DMS53 (cell line): ENCODE results near the gene CCDC172.
"Not testable (repeated sequence)": the region's sequence is repeated elsewhere in the genome, so short reads cannot be mapped to it uniquely, and the experiment has no call there.

Source experiments
- DNase-seq: peaks from one replicate; lab custom pipeline; 2025; lab: John Stamatoyannopoulos, UW

CCDC172 gene

GRCh38 chr10:116336866-116337265 is 12.6 kb downstream of the CCDC172 start:
- DNase-seq, result no peak

GRCh38 chr10:116352125-116352524 is 27.9 kb downstream of the CCDC172 start:
- DNase-seq, result no peak

- no peak for DNase-seq
Observed at GRCh38 chr10:116353817-116354216, 29.6 kb downstream of the CCDC172 start.

GRCh38 chr10:116355341-116355740 is 31.1 kb downstream of the CCDC172 start:
- DNase-seq, result no peak

GRCh38 chr10:116356833-116357232 is 32.6 kb downstream of the CCDC172 start:
- no peak for DNase-seq

GRCh38 chr10:116364868-116365267 is 40.6 kb downstream of the CCDC172 start:
- peak; percentile 37 for DNase-seq

GRCh38 chr10:116371737-116372136 is 47.5 kb downstream of the CCDC172 start:
- no peak for DNase-seq

GRCh38 chr10:116382290-116382689 is 58.0 kb downstream of the CCDC172 start:
- DNase-seq, result no peak

GRCh38 chr10:116385311-116385710 is 61.1 kb downstream of the CCDC172 start:
- no peak for DNase-seq

GRCh38 chr10:116385994-116386809 is 62.0 kb downstream of the CCDC172 start:
- peak; percentile 68 for DNase-seq

GRCh38 chr10:116393246-116393831 is 69.1 kb downstream of the CCDC172 start:
- DNase-seq, result not testable (repeated sequence)

GRCh38 chr10:116395223-116395985 is 71.2 kb downstream of the CCDC172 start:
- no peak for DNase-seq

- peak; percentile 27 for DNase-seq
Observed at GRCh38 chr10:116398224-116398623, 74.0 kb downstream of the CCDC172 start.

GRCh38 chr10:116402858-116403257 is 78.6 kb downstream of the CCDC172 start:
- no peak for DNase-seq

GRCh38 chr10:116403740-116404250 is 79.5 kb downstream of the CCDC172 start:
- no peak for DNase-seq

GRCh38 chr10:116408719-116409118 is 84.5 kb downstream of the CCDC172 start:
- no peak for DNase-seq

- DNase-seq, result no peak
Observed at GRCh38 chr10:116410351-116410750, 86.1 kb downstream of the CCDC172 start.

- no peak for DNase-seq
Observed at GRCh38 chr10:116417821-116418220, 93.6 kb downstream of the CCDC172 start.

- DNase-seq, result no peak
Observed at GRCh38 chr10:116418389-116418788, 94.1 kb downstream of the CCDC172 start.

GRCh38 chr10:116421815-116422214 is 97.6 kb downstream of the CCDC172 start:
- DNase-seq, result no peak

- no peak for DNase-seq
Observed at GRCh38 chr10:116427671-116428070, 103.4 kb downstream of the CCDC172 start, which contains the start of gene PNLIPRP3. Gene PNLIPRP3, plus strand, starts transcription at chr10:116427847. Its CDS starts 166 bp downstream, at chr10:116428013.

GRCh38 chr10:116429288-116429977 is 105.2 kb downstream of the CCDC172 start:
- DNase-seq, result no peak
